ENCODE data around the gene AATK.

DNA sequence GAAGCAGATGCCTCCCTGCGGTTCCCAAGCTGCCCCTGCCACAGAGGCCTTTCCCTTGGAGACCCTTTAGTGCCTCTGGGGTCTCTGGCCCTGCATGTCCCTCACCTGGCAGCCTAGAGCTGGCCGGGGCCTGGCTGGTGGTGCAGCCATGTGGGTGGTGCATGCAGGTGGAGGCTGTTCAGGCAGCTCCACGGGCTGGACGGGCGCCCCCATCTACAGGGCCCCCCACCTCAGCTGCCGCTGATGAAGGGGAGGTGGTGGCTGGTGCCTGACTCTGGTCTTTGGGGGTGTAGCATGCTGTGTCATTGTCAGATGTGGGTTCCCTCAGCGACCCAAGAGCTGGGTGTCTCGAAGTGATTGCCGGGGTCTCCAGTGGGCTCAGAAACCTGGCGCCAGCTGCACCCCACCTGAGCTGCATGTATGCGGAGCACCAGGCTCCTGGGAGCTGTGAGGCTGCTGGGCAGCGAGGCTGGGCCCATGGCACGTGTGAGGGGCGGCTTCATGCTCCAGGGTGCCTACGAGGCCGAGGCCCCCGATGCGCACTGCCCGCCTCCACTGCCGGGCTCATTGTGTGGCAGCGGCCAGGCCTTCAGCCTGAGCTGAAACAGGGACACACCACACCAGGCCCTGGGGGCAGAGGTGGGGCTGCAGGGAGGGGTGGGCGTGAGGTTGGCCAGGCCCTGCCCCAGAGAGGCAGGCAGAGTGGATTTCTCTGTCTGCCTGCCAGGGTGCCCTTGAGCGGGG, 74.1 kb downstream of the AATK start:
- TF ChIP-seq, protein P1, sequence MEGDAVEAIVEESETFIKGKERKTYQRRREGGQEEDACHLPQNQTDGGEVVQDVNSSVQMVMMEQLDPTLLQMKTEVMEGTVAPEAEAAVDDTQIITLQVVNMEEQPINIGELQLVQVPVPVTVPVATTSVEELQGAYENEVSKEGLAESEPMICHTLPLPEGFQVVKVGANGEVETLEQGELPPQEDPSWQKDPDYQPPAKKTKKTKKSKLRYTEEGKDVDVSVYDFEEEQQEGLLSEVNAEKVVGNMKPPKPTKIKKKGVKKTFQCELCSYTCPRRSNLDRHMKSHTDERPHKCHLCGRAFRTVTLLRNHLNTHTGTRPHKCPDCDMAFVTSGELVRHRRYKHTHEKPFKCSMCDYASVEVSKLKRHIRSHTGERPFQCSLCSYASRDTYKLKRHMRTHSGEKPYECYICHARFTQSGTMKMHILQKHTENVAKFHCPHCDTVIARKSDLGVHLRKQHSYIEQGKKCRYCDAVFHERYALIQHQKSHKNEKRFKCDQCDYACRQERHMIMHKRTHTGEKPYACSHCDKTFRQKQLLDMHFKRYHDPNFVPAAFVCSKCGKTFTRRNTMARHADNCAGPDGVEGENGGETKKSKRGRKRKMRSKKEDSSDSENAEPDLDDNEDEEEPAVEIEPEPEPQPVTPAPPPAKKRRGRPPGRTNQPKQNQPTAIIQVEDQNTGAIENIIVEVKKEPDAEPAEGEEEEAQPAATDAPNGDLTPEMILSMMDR (IDR thresholded peaks at IDR 0.05): no peak
- TF ChIP-seq POLR2A (IDR thresholded peaks at IDR 0.05): no peak
